Hippocampal formation (tissue), 2 donors: Measurements from ENCODE around the gene OGG1.
"Not testable (repeated sequence)": the region's sequence is repeated elsewhere in the genome, so short reads cannot be mapped to it uniquely, and the experiment has no call there.

ENCODE experiments used
- DNase-seq, 2 donors: peaks; one replicate each; lab custom pipeline; 2025; lab: John Stamatoyannopoulos, UW

The OGG1 gene

DNA sequence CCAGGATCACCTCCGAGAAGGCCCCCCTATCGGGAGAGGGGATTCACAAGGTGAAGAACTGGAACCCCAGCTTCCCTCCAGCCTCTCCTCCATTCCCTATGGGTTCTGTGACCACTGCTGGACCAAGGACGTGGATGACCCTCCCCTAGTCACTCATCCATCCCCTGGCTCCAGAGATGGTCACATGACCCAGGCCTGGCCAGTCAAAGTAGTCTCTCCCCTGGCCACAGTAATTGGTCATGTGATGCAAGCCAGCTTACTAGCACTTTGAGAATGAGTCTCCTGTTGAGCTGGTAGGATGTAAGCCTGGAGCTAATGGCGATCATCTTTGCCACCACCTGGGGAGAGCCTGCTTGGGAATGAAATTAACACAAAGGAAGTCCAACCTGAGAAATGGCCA is 16.1 kb downstream of the OGG1 start:
- no peak for DNase-seq

DNA sequence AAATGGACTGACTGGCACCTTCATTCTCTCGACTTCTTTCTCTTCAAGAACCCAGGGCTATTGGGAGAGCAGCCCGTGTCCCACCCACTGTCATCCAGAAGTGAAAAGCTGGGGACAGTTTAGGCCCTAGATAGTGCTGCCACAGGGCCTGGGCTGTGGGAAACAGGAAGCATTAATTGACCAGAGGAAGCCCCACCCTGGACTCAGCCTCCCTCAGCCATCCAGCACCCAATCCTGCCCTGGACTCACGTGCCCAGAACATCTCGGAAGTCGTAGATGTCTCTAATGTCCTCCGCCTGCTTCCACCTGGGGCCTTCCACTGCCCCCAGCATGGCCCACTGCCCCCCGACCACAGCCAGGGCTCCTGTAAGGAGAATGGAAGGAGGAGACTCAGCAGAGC is 17.7 kb downstream of the OGG1 start:
- no peak for DNase-seq

DNA sequence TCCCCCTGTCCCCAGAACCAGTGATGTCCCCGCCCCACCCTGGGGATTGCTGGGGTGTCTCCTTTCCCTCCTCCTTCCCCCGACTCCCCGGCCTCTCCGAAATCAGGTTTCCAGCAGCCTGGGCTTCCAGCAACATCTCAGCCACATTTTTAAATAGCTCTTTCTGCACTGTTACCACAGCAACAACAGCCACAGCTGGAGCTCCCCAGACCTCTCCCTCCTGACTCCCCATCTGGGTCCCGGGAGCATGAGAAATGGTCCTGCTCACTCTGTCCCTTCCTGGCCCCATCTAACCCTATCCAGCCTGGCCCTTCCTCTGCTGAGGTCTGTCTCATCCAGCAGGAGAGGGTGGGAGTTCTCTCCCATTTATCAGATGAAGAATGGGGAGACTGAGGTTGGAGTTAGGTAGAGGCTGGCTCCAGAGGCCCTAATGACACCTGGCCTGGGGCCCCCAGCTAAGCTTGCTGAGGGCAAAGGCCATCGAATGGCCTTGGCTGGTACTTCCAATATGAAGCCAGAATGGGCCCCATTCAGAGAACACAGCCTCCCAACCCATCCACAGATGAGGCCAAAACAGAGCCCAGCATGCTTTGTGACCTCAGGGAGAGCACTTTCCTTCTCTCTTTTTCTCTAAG is 18.5 kb downstream of the OGG1 start:
- DNase-seq: no peak

DNA sequence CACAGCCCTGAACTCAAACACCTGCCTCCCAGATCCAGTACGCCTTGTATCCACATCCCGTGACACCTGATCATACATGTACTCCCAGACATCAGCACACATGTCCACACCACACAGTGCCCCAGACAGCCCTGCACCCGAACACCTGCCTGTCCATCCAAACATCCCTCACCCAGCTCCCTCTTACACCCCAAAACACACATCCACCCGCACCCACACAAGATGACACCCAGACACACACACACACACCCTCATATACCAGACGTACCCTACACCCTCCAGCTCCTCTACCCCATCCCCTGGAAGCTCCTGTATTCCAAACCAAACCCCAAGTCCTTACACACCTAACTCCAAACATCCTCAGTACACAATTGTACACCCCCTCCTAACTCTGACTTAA is 19.3 kb downstream of the OGG1 start:
- no peak for DNase-seq

DNA sequence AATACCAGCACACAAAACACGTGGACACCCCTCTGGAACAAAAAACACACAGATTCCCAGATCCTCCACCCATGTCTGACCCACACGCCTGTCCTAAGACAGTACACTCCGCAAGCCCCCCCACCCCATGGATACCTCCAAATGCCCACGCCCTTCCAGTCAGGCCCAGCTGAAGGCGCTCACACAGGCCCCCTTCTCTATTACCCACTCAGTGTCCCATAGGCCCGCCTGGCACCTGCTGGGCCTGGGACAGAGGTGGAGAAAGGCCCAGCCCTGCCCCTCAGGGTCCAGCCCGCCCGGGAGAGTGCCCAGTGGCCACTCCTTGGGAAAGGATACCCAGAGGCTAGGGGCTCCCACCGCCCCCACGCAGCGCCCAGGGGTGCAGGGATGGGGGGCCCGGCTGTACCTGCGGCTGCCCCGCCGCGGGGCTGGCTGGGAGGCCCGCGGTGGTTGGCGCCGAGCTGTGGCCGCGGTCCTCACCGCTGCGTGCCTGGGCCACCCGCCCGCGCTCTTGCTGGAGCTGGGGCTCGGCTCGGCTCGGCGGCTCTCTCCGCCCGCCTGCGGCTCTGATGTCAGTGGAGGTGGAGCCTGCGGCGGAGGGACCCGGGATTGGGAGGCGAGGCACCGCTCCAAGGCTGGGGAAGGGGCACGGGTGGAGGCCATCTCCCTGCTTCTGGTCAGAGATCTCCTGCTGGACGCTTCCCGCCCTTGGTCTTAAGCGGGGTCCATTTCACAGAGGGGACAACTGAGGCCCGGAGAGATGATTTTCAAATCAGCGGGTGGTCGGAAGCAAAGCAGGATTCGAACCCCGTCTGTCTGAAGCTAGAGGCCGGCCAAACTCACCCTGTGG is 19.9 kb downstream of the OGG1 start, which contains the start of gene CAMK1:
Gene CAMK1, minus strand, starts transcription at position 522 of the 850 bp plus-strand sequence. CDS start 2,198 bp downstream, outside the sequence.
- peak; percentile 27 to 65 for DNase-seq

DNA sequence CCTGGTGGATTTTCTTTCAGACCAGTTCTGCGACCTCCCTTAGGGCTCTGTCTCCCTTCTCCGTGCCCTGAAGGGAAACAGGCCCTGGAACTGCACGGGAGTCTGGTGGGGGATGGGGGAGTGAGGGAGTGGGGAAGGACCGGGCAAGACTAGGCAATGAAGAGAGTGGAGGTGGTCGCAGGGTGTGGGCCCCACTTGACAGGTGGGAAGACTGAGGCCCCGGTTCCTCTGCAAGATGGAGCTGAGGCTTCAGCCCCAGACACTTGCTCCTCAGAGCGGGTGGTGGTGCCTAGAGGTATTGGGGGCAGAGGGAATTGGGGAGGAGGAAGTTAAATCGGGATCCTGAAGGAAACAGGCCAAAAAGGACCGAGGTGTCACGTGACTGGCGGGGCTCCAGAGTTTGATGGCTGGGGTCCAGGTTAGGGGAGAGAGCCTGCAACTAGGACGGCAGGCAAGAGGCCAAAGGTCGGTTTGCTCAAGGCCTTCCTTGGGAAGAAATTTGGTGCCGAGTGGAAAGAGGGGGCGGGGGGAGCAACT is 20.6 kb downstream of the OGG1 start:
- DNase-seq: peak in 1 of 2 donors; percentile 51

DNA sequence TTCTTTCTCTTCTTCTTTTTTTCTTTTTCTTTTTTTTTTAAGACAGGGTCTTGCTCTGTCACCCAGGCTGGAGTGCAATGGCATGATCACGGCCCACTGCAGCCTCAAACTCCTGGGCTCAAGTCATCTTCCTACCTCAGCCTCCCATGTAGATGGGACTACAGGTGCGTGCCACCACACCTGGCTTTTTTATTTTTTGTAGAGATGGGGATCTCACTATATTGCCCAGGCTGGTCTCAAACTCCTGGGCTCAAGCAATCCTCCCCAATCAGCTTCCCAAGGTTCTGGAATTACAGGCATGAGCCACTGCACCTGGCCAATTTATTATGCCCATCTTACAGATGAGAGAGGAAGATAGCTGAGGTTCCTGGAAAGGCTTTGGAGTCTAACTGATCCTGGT is 21.3 kb downstream of the OGG1 start:
- DNase-seq: not testable (repeated sequence)

DNA sequence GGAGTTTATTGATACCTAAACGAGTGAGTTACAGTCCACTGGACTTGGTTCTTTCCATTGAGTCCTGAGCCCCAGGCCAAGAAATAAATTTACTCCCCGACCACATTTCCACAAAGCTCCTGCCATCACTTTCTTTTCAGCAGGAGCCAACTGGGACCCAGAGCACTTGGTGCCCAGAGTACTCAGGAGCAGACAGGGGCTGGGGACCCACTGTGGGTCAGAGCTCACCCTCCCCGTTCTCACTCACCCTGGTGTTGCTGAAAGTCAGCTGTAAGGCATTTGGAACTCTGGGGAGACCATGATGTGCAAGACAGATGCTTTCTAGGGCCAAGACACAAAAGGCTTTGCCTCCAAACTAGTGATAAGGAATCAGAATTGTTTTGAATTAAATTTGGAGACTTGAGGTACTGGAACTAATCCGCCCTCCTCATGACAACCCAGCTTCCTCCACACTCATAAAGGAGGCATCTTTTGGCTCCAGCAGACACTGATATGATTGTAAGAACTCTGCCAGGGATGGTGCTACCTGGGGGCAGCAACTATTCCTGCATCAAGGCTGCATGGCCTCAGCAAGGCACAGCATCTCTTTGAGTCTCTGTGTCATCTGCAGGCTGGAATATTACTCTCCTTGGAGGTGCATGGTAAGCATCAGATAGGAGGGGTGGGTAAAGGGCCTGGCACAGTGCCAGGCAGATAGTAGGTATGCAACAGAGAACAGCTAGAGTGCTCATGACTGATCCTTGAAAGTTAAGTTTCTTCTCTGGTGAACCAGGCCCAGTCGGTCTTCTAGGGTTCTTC is 27.3 kb downstream of the OGG1 start:
- DNase-seq: no peak

DNA sequence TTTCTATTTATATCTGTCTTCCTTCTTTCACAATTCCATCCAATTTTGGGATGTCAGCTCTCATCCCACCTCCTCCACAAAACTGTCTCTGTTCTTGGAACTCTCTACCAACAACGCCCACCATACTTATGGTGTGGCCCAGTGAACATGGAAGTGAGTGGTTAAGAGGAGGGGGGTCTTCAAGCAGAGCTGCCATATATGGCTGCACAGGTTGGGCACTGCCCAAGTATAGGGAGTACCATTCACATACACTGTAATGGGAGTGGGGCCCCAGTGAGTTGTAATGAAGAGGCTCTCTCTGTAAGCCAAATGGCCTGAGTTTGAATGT is 27.9 kb downstream of the OGG1 start:
- peak in 1 of 2 donors; percentile 59 for DNase-seq

DNA sequence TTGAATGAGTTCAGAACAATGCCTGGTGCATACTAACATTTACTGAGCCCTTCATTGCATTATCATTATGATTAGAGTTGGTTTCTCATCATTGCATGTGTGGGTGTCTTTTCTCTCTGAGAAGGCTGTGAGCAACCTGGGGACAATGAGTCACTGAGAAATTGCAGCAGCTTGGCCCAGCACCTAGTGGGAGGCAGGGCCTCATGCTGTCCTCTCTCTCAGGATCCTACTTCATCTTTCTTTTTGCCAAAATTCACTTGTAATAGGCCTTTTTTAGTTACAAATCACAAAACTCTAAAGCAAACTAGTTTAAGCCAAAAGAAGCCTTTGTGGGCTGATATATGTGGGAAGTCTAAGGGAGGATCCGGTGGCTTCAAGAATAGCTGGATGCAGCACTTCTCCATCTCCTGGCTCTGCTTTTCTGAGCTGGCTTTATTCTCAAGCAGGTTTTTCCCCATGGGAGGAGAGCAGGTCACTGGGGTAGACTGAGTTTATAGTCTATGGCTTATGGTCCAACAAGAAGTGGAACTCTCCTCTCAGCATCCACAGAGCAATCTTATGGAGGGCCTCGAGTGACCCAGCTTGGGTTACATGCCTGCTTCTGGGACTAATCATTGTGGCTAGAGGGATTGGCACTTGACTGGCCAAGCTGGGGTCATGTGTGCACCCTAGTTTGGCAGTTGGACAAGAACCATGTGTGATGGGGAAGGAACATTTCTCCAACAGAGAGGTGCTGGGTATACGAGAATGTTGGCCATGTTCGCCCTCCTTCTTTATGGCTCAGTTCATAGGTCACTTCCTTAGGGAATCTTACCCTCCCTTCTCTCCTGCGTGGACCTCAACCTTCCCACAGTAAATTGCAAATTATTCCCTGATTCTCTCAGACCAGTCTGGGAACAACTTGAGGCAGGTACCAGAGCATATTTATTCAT is 28.7 kb downstream of the OGG1 start:
- peak in 1 of 2 donors; percentile 62 for DNase-seq

DNA sequence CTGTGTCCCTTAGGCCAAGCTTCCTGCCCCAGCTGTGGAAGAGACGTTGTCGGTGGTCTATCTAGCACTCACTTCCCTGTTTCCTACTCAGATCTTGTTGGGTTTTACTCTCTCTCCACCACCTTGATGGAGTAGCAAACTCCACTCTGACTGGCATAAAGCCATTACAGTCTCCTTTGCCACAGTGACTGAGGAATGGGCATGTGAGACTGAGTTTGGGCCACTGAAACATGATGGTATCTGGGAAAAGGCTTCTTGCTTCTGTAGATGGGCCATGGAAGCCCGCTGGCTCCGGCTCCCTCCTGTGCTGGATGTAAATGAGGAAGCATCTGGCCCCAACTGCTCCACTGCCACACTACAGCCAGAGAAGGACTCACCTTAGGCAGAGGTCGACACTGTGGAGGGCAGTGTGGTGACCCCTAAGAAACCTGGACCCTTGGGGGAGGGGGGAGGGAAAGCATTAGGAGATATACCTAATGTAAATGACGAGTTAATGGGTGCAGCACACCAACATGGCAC is 29.4 kb downstream of the OGG1 start:
- no peak for DNase-seq

DNA sequence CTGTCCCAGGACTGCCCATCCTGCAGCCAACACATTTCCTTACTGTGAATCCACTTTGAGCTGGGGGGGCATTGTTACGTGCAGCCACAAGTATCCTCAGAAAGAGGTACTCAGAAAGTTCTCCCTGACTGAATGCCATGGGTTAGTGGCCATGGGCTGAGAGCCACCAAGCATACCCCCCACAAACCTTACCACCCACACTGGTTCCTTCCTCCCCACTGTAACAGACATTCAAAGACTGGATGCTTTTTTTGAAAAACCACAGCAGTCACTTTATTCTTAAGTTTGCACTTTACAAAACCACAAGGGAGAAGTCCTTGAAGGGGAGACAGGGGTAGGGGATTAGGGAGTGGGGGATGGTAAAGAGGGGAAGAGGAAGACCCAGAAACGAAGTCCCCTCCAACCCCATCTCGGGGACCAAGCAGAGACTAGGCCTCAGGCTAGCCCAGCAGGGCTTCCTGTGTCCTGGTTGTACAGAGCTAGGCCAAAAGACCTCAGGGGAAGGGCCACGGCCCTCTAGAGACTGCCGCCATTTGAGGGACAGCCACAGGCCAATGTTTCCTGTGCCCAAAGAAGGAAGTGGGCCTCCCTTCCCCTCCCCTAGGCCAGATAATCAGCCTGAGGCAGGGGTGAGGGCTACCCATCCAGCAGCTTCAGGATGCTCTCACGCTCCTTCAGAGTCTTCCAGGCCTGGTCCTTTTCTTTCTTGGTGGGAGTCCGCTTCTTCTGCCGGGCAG is 30.1 kb downstream of the OGG1 start:
- DNase-seq: peak; percentile 21 to 28

DNA sequence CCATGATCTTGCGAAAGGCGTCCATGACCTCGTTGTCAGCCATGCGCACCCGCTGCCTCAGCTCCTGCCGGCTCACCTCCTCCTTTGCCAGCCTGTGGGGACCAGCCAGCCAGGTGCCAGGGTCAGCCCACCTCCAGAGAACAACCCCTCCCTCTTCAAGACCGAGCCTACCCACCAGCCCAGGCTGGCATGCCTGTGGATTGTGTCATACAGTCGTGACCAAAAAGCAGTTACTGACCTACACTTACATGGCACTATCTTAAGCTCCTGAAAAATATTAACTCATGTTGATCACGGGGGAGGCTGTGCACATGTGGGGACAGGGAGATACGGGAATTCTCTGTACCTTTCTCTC is 30.7 kb downstream of the OGG1 start:
- DNase-seq: no peak

DNA sequence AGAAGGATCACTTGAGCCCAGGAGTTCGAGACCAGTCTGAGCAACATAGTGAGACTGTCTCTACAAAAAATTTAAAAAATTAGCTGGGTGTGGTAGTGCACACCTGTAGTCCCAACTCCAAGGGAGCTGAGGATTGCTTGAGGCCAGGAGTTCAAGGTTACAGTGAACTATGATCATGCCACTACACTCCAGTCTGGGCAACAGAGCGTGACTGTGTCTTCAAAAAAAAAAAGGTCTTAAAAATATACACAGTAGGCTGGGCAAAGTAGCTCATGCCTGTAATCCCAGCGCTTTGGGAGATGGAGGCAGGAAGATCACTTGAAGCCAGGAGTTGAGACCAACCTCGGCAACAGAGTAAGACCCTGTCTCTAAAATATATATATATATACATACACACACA is 31.2 kb downstream of the OGG1 start:
- no peak for DNase-seq

DNA sequence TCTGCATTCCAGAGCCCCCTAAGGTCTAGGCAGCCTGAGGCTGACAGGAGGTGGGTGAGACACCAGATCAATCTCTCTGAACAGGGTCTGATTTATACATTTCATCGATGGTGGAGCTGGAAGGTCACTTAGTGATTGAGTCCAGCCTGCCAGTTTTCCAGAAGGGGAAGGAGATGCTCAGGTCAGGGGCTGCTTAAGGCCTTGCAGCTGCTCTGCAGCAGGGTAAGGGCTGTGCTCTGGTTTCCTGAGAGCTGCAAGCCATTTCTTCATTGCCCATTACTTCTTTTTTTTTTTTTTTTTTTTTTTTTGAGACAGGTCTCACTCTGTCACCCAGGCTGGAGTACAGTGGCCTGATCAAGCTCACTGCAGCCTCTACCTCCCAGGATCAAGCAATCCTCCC is 31.8 kb downstream of the OGG1 start:
- DNase-seq: no peak

DNA sequence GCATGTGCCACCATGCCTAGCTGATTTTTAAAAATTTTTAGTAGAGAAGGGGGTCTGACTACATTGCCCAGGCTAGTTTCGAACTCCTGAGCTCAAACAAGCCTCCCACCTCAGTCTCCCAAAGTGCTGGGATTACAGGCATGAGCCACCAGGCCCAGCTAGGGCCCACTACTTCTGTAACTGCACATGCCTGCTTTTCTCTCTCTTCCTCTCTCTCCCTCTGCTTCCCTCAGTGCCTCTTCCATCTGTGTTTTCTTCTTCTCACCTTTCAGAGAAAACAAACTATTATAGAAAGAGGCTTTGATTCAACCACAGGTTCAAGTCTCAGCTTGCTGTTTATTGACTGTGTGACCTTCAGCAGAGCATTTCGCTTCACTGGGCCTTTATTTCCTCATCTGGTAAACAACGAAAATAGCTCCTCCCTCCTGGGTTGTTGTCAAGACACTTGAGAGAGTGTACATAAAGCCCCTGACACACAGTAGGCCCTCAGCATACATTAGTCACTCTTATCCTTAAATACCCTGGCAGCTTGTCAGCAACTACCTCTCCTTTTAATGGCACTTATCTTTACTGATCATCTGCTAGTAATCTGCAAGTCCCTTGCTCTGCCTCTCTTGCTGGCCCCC is 32.3 kb downstream of the OGG1 start:
- no peak for DNase-seq

DNA sequence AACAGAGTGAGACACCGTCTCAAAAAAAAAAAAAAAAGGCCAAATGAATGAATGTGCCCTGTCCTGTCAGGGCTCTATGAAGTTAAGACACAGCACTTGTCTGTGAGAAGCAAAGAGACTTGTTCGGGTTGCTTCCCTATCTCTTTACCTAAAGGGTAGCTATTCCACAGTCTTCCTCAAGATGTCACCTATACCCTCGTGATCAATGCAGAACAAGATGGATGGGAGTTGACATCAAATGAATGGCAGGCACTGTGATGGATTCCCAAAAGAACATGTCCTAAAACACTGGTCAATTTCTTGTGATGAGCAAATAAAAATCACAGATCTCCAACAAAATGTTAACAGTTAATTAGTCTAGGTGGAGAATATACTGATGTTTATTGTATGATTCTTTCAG is 33.0 kb downstream of the OGG1 start:
- DNase-seq: no peak

DNA sequence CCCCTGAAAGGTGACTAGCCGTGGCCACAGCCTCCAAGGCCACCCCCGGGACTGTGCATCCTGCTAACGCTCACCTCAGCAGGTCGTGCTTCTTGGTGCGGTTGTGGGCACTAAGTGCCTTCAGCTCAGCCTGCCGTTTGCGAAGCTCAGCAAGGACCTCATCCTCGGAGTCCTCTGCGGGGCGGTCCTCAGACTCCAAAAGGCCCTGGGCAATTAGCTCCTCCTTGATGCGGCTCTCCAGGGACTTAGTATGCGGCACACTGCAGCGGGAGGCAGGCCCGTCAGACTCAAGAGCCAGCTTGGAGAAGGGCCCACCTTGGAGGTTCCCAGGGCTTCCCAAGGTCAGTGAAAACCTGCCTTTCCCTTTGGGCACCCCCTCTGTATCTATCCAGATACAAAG is 34.2 kb downstream of the OGG1 start:
- DNase-seq: peak in 1 of 2 donors; percentile 8

DNA sequence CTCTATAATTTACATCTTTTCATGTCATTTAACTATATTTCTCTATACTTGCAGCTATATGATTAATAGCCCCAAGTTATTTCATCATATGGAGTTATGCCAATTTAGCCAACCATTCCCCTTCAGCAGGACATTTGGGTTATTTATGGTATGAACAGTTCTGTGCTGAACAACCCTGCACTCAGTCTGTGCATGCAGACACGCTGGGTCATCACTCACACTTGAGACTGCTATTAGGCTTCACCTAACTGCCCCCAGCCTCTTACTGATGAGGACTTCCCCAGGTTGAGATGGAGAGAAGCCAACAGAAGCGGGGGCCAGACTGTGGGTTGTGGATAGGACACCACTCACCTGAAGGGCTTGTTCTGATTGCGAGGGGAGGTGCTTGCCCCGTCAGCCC is 35.2 kb downstream of the OGG1 start:
- DNase-seq: no peak

DNA sequence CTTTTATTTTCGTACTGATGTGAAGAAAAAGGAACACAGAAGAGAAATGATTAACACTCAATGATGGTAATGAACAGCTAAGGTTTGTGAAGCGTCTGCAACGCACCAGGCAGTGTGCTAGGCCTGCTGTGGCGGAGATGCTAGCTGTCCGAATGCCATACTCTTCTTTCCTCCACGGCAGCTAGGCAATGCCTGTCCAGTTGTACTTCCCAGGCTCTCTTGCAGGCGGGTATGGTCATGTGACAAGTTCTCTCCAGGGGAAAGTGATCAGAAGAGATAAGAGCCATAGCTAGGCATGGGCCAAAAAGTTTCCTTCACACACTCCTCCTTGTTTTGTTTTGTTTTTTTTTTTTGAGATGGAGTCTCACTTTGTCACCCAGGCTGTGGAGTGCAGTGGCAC is 35.9 kb downstream of the OGG1 start:
- DNase-seq: no peak
